T-cell (primary cell): ENCODE measurements around the gene TOMM34. TPM values are rescaled to one million over a fixed set of nuclear protein-coding genes. Genes with fewer than 3 reads are reported as not detected.

Experiments
- ATAC-seq, 4 experiments: fragments of 200-7000 bp in 3 of 4; fragments of 150-1000 bp in 1 of 4; cut with Tn5 transposase; replicated peaks in 1 of 4; 1 replicate in 3 of 4; 2 replicates in 1 of 4; pipeline ENCODE4 v1.10.0; 2021; ENCODE audit warnings: moderate library complexity in 3 of 4, mild to moderate bottlenecking in 2 of 4, moderate number of reproducible peaks in 1 of 4
- CTCF ChIA-PET, 2 donors: fragments of 300-600 bp; sonication (Branson Sonifier 250); formaldehyde crosslinking; loops; one replicate each; lab custom pipeline; 2022; ENCODE audit warnings: antibody characterized with exemption in 2 of 2; lab: Charles Lee
- POLR2A ChIA-PET, 2 donors: fragments of 300-600 bp; sonication (Branson Sonifier 250); formaldehyde crosslinking; loops; one replicate each; lab custom pipeline; 2022; ENCODE audit warnings: antibody characterized with exemption in 2 of 2; lab: Charles Lee
- DNase-seq, 35 experiments: peaks; one replicate each; pipeline versions ENCODE4 v3.0.0 to v3.0.0-alpha.2; 2013 to 2023
- H3K27ac ChIP-seq: one replicate; pipeline ENCODE4 v1.5.1; 2013; ENCODE audit warnings: low read length
- H3K27me3 ChIP-seq, 2 experiments: replicated peaks in 1 of 2; 1 replicate in 1 of 2; 2 replicates in 1 of 2; pipeline versions ENCODE4 v1.6.1 to v1.7.0; 2013; ENCODE audit warnings: low read length in 1 of 2, mixed read lengths in 1 of 2; ENCODE audit not compliant: control insufficient read depth in 2 of 2, insufficient read depth in 2 of 2; ENCODE audit errors: extremely low read depth in 1 of 2
- H3K36me3 ChIP-seq, 2 donors: 1 replicate in 1 of 2; 2 replicates in 1 of 2; pipeline versions ENCODE4 v1.6.1 to v1.7.0; 2013; ENCODE audit warnings: low read length in 1 of 2; ENCODE audit not compliant: control insufficient read depth in 2 of 2, insufficient read depth in 1 of 2; ENCODE audit errors: extremely low read depth in 1 of 2
- H3K4me1 ChIP-seq, 2 experiments: 1 replicate in 1 of 2; 2 replicates in 1 of 2; pipeline versions ENCODE4 v1.6.1 to v1.7.0; 2013; ENCODE audit warnings: low read length in 2 of 2, mixed read lengths in 1 of 2; ENCODE audit not compliant: insufficient read depth in 2 of 2, control insufficient read depth in 1 of 2; ENCODE audit errors: extremely low read depth in 1 of 2
- H3K4me3 ChIP-seq, 2 donors: 1 replicate in 1 of 2; 2 replicates in 1 of 2; pipeline versions ENCODE4 v1.5.1 to v1.7.0; 2013; ENCODE audit warnings: mild to moderate bottlenecking in 2 of 2, low read length in 1 of 2, moderate library complexity in 1 of 2; ENCODE audit not compliant: control insufficient read depth in 1 of 2; ENCODE audit errors: extremely low read depth in 1 of 2
- H3K9me3 ChIP-seq: 2 replicates; pipeline ENCODE4 v1.7.0; 2013
- H3K27ac Mint-ChIP-seq, 2 donors: one replicate each; pipeline ENCODE4 v1.8.0; 2020 to 2021; ENCODE audit warnings: mild to moderate bottlenecking in 2 of 2, mixed read lengths in 2 of 2
- H3K27me3 Mint-ChIP-seq, 2 donors: one replicate each; pipeline ENCODE4 v1.8.0; 2021 to 2022; ENCODE audit warnings: mixed read lengths in 2 of 2
- H3K36me3 Mint-ChIP-seq: one replicate; pipeline ENCODE4 v1.8.0; 2021; ENCODE audit warnings: mixed read lengths
- H3K4me1 Mint-ChIP-seq, 3 donors: one replicate each; pipeline ENCODE4 v1.8.0; 2020 to 2022; ENCODE audit warnings: mixed read lengths in 3 of 3, mild to moderate bottlenecking in 1 of 3
- H3K4me3 Mint-ChIP-seq, 3 donors: one replicate each; pipeline ENCODE4 v1.8.0; 2020 to 2022; ENCODE audit warnings: mild to moderate bottlenecking in 3 of 3, mixed read lengths in 3 of 3, moderate library complexity in 3 of 3
- H3K9me3 Mint-ChIP-seq, 3 donors: one replicate each; pipeline ENCODE4 v1.8.0; 2020 to 2022; ENCODE audit warnings: mixed read lengths in 3 of 3
- WGBS: methylation state at CpG from one replicate; pipeline ENCODE4 v1.1.5; 2013; ENCODE audit warnings: missing lambda C conversion rate; ENCODE audit not compliant: insufficient coverage; 5-methylcytosine and 5-hydroxymethylcytosine counted together
- total RNA-seq, 35 experiments: library from RNA in 6 of 35; stranded (reverse) in 6 of 35; fragments of 120-200 nt in 1 of 35; gene quantifications; one replicate each; pipeline versions ENCODE4 v1.2.1 to v1.2.4 and lab custom pipeline; 2013 to 2026

TOMM34 gene
- total RNA-seq, 5 donors from 2014 or later (not counting 1 experiment from before 2014, with no cell fraction given) = 7.8 to 12.8 (median 11.4) TPM

DNA sequence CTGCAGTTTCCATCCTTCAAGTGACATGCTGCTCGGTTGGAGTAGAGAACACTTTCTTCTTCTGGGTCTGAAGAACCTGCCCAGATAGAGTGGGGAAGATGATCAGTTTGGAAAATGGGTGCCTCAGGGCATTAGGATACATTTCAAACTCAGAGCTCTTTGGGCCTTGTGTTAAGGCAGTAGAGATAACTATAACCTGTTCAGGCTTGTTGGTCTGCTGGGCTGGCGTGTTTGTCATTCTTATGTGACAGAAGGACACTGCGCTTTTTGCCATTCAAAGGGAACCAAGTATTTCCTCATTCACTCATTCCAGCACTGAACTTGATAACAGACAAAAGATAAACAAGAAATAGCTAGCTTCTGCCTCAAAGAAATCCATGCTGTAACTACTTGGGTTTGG, 3.8 kb downstream of the TOMM34 start:
- 100% methylated on average over 1 of the region's 3 CpGs for WGBS
- H3K4me3 ChIP-seq = no peak overlapping the region
- ATAC-seq (no peak), DNase-seq (no peak)
- Mint-ChIP-seq H3K4me1 (peaks cover 57 to 77% (median 68%) of the 10 kb centered on the region in 3 donors), H3K9me3 (no peaks in the 10 kb centered on the region), H3K27me3 (no peaks in the 10 kb centered on the region), H3K27ac (peak overlapping the region in 1 of 2 donors; percentile 15), H3K4me3 (no peak overlapping the region), H3K36me3 (peaks cover 54% of the 10 kb centered on the region)
- CTCF ChIA-PET = no interaction called here
- no peaks in the 10 kb centered on the region for H3K27me3 ChIP-seq
- H3K4me1 ChIP-seq = peaks cover 15 to 21% of the 10 kb centered on the region in 2 experiments
- H3K36me3 ChIP-seq = peaks cover 12 to 44% of the 10 kb centered on the region in 2 donors
- no peak overlapping the region for H3K27ac ChIP-seq
- H3K9me3 ChIP-seq = no peaks in the 10 kb centered on the region
- POLR2A ChIA-PET = no interaction called here

DNA sequence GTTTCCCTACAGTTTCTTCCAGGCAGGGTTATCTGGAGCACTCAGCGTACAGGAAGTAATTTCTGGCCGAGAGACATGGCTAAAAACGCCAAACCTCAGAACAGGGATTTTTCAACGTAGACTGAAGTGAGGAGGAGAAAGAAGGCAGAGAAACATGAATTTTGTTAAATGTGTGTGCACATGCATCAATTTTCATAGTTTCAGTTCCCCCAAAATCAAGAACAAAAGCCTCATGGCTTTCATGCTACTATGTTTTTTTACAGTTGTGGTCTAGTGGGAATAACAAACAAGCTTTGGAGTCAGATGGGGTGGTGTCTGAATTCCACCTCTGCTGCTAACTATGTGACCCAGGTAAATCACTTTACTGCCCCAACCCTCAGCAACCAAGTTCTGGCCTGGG, 4.9 kb downstream of the TOMM34 start:
- no peak overlapping the region for H3K4me3 ChIP-seq
- peak overlapping the region in 1 of 2 donors; percentile 19 for H3K27ac Mint-ChIP-seq
- WGBS = 100% methylated on average over 1 of the region's 4 CpGs
- no peaks in the 10 kb centered on the region for H3K9me3 ChIP-seq
- peaks cover 19 to 55% of the 10 kb centered on the region in 2 donors for H3K36me3 ChIP-seq
- no peaks in the 10 kb centered on the region for H3K27me3 ChIP-seq
- H3K4me3 Mint-ChIP-seq = no peak overlapping the region
- POLR2A ChIA-PET = no interaction called here
- ATAC-seq = no peak
- H3K36me3 Mint-ChIP-seq = peaks cover 65% of the 10 kb centered on the region
- DNase-seq = no peak
- H3K4me1 Mint-ChIP-seq = peaks cover 46 to 67% (median 57%) of the 10 kb centered on the region in 3 donors
- H3K27me3 Mint-ChIP-seq = no peaks in the 10 kb centered on the region
- CTCF ChIA-PET = no interaction called here
- H3K27ac ChIP-seq = no peak overlapping the region
- no peaks in the 10 kb centered on the region for H3K9me3 Mint-ChIP-seq
- peaks cover 6 to 16% of the 10 kb centered on the region in 2 experiments for H3K4me1 ChIP-seq

DNA sequence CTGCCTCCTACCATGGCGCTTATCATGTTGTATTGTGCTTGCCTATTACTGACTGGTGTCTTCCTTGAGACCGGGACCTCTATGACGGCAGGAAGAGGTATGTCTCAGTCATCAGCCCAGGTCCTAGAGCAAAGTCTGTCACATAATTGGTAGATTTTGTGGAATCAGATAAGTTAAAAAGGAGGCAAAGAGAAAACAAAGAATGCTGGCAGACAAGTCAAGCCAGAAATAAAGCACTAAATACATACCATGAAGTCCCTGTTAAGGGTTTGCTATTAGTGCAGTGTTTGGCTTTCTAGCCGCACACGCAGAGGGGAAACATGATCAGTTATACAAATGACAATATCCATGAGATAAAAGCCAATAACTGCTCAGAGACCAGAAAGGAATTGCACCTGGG, 6.0 kb downstream of the TOMM34 start:
- Histone ChIP-seq H3K27ac (no peak overlapping the region), H3K9me3 (no peaks in the 10 kb centered on the region), H3K27me3 (no peaks in the 10 kb centered on the region), H3K4me1 (peaks cover 2 to 11% of the 10 kb centered on the region in 2 experiments), H3K4me3 (no peak overlapping the region), H3K36me3 (peaks cover 20 to 61% of the 10 kb centered on the region in 2 donors)
- no CpG with 5 or more reads among the region's 5 CpGs for WGBS
- H3K27me3 Mint-ChIP-seq = no peaks in the 10 kb centered on the region
- ChIA-PET POLR2A (no interaction called here), CTCF (interaction anchor here in 1 of 2 donors (0.5 to 0.6 kb wide), 2 partner anchors 68 to 489 kb away, joined by 3 to 5 read pairs; no protein-coding TSS in a partner anchor)
- peak overlapping the region in 1 of 2 donors; percentile 50 for H3K27ac Mint-ChIP-seq
- no peak overlapping the region for H3K4me3 Mint-ChIP-seq
- ATAC-seq = no peak
- no peak for DNase-seq
- H3K4me1 Mint-ChIP-seq = peaks cover 40 to 62% (median 51%) of the 10 kb centered on the region in 3 donors
- peaks cover 72% of the 10 kb centered on the region for H3K36me3 Mint-ChIP-seq
- H3K9me3 Mint-ChIP-seq = no peaks in the 10 kb centered on the region

DNA sequence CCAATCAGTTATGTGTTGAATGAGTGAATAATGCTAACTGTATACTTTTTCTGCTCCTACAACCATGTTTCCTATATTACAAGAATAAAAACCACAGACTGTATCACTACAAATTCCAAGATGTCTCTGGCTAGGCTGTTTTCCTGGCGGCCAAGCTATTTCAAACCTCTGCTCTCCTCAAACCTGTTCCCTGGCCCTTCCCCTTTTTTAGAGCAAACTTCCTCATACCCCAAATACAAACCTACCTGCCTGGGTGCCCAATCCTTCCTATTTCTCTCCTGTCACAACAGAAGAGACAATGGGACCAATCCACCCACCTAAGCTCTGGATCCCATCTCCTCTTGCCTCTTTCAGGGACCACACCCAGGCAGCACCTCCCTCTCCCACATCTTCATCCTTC, 7.5 kb downstream of the TOMM34 start:
- Mint-ChIP-seq H3K27ac (peak overlapping the region; percentile 65 to 71), H3K36me3 (peaks cover 80% of the 10 kb centered on the region), H3K4me1 (peaks cover 26 to 48% (median 37%) of the 10 kb centered on the region in 3 donors), H3K4me3 (no peak overlapping the region), H3K27me3 (no peaks in the 10 kb centered on the region), H3K9me3 (no peaks in the 10 kb centered on the region)
- ATAC-seq (no peak), DNase-seq (no peak)
- H3K27ac ChIP-seq = no peak overlapping the region
- H3K4me3 ChIP-seq = no peak overlapping the region
- H3K4me1 ChIP-seq = no peaks in the 10 kb centered on the region
- peaks cover 20 to 68% of the 10 kb centered on the region in 2 donors for H3K36me3 ChIP-seq
- ChIA-PET POLR2A (interaction anchor here in 1 of 2 donors (0.5 kb wide), 1 partner anchor 26 kb away, joined by 5 read pairs; no protein-coding TSS in a partner anchor), CTCF (interaction anchor here in 1 of 2 donors (0.6 to 1.8 kb wide), 3 partner anchors 14 to 639 kb away, joined by 3 to 6 read pairs (median 4); partner anchors contain the start of gene STK4)
- H3K27me3 ChIP-seq = no peaks in the 10 kb centered on the region
- H3K9me3 ChIP-seq = no peaks in the 10 kb centered on the region
- WGBS = 100% methylated on average over 1 of the region's 1 CpG

DNA sequence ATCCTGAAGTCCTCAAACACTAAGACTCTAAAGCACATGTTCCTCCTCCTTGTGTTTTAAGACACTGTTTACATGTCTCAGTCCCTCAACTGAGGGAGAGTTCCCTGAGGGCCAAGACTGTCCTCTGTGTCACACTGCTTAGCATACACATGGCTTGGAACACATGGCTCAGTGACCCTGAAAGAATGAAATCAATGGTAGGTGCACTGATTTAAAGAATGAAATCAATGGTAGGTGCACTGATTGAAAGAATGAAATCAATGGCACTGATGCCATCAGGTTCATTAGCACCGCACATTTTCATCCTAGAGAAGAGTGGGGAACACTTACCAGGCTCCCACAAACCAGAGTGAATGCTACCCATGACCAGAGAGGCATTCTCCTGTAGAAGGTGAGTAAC, 9.8 kb downstream of the TOMM34 start:
- Histone ChIP-seq H3K9me3 (no peaks in the 10 kb centered on the region), H3K27ac (no peak overlapping the region), H3K36me3 (peaks cover 13 to 75% of the 10 kb centered on the region in 2 donors), H3K4me1 (no peaks in the 10 kb centered on the region), H3K27me3 (no peaks in the 10 kb centered on the region), H3K4me3 (no peak overlapping the region)
- no peak for ATAC-seq
- peak overlapping the region; percentile 16 to 18 for H3K27ac Mint-ChIP-seq
- H3K4me1 Mint-ChIP-seq = peaks cover 16 to 29% (median 24%) of the 10 kb centered on the region in 3 donors
- H3K27me3 Mint-ChIP-seq = no peaks in the 10 kb centered on the region
- H3K36me3 Mint-ChIP-seq = peaks cover 78% of the 10 kb centered on the region
- ChIA-PET POLR2A (interaction anchor here (0.6 kb wide), 3 partner anchors 10 to 409 kb away, joined by 3 to 7 read pairs (median 6); no protein-coding TSS in a partner anchor), CTCF (no interaction called here)
- DNase-seq = no peak
- WGBS = 100% methylated on average over 1 of the region's 1 CpG
- no peaks in the 10 kb centered on the region for H3K9me3 Mint-ChIP-seq
- H3K4me3 Mint-ChIP-seq = no peak overlapping the region

DNA sequence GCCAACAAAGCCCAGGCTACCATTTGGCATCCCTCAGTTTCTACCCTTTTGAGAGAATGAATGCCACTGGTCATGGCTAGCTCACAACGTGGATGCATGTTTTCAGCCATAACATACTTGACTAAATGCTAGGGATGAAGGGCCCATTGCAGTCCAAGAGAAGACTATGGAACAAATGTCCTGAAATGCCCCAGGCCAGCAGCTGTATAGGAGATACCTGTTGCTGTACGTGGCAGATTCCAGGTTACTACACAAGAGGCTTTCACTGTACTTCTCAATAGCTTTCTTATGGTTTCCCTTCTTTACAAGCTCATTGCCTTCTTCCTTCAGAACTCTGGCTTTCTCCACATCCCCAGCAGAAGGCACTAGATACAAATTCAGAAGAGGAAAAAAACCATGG, 11.7 kb downstream of the TOMM34 start:
- Histone ChIP-seq H3K27ac (no peak overlapping the region), H3K4me1 (no peaks in the 10 kb centered on the region), H3K4me3 (no peak overlapping the region), H3K27me3 (no peaks in the 10 kb centered on the region), H3K36me3 (peaks cover 9 to 75% of the 10 kb centered on the region in 2 donors), H3K9me3 (no peaks in the 10 kb centered on the region)
- Mint-ChIP-seq H3K27ac (peak overlapping the region in 1 of 2 donors; percentile 10), H3K9me3 (no peaks in the 10 kb centered on the region), H3K4me1 (peaks cover 11 to 26% (median 12%) of the 10 kb centered on the region in 3 donors), H3K4me3 (no peak overlapping the region), H3K27me3 (no peaks in the 10 kb centered on the region), H3K36me3 (peaks cover 74% of the 10 kb centered on the region)
- no peak for ATAC-seq
- POLR2A ChIA-PET = interaction anchor here in 1 of 2 donors (0.7 kb wide), 1 partner anchor 165 kb away, joined by 3 read pairs; no protein-coding TSS in a partner anchor
- WGBS = 83% methylated on average over 2 of the region's 2 CpGs
- CTCF ChIA-PET = interaction anchor here in 1 of 2 donors (0.6 kb wide), 1 partner anchor 64 kb away, joined by 3 read pairs; no protein-coding TSS in a partner anchor
- DNase-seq = no peak
